IPS-NIHi7 (cell line): ENCODE results near the gene MACROD1.
"Not testable (repeated sequence)": the region's sequence is repeated elsewhere in the genome, so short reads cannot be mapped to it uniquely, and the experiment has no call there.

Experiments used
- DNase-seq: peaks from one replicate; pipeline ENCODE4 v3.0.0; 2012; ENCODE audit warnings: mixed read lengths; ENCODE audit errors: extremely low spot score

MACROD1 gene

DNA sequence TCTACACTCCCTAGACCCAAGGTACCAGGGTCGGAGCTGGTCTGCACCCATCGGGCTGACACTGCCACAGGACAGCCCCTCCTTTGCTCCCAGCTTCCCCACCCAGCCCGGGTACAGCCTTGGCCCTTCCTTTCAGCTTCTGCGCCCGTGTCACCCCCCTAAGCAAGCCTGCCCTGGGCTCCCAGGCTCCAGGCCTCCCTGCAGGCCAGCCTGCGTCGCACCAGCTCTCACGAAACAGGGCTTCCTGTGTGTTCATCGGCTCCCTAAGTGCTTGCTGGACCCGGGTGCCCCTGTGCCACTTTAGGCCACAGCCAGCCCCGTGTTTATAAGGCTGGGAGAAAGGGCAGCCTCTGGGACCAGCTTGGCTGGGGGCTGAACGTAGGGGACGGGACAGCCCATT lies 109.1 kb downstream of the MACROD1 start:
- DNase-seq = no peak

DNA sequence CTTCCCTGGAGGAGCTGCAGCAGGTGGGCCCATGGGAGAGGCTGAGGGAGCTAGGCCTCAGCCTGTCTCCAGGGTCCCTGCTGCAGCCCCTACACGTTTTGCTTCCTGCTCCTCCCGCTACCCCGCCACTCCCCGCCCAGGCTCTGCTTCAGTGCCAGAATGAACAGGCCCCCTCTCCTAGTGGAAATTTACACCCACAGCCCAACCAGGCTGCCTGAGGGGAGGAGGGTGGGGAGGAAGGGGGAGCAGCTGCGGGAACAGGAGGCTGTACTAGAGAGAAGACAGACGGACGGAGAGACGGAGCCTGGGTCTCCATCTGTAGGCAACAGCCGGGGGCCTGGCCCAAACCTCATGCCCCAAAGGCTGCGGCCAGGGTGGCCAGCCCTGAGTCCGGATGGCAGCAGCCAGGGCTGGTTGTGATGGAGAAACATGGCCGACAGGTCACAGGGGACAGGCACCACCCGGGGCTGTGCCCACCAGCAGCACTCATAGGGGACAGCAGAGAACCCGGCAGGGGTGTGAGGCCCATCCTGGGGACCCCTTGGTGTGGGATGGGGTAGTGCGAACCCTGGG lies 109.6 kb downstream of the MACROD1 start:
- no peak for DNase-seq

- DNase-seq = no peak
These were observed 110.8 kb downstream of the MACROD1 start for GRCh38 chr11:64055077-64055476.

GRCh38 chr11:64053699-64054098 lies 112.2 kb downstream of the MACROD1 start:
- DNase-seq = peak; percentile 89

GRCh38 chr11:64052938-64053622 lies 112.8 kb downstream of the MACROD1 start:
- no peak for DNase-seq

- DNase-seq = no peak
These were observed 113.5 kb downstream of the MACROD1 start for GRCh38 chr11:64052436-64052835.

DNA sequence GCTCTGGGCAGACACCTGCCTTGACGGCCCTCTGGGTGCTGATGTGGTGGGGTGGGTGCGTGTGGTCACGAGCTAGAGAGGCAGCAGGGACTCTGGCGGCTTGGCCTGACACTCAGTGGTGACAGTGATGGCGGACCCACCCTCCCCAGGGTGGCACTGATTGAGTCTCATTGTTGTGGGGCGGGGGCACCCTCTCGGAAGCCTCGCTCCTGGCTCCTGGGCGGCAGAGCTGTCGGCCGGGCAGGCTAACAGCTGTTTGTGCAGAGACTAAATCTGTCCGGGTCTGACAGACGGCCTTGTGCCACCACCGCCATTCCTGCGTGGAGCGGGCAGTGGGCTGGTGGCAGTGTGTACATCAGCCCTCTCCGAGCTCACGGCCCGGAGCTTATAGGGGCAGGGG lies 114.6 kb downstream of the MACROD1 start:
- DNase-seq = no peak

DNA sequence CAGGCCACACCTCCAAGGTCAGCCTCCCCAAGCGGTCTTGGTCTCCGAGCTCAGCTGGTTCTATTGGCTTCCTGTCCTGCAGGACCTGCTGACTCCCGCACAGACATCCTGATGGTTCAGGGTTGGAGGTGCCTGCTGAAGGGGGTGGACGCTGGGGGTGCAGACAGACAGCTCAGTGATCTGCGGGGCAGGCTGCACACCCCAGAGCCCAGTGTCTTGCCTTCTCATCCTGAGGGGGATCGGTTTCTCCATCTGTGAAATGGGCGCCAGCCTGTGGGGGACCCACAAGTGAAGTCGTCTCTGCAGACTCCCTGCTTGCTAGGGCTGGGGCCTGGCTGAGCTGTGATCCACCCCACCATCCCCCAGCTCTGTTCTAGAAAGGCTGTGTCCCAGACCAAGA lies 116.4 kb downstream of the MACROD1 start:
- DNase-seq = no peak

- DNase-seq = no peak
These were observed 117.7 kb downstream of the MACROD1 start for GRCh38 chr11:64048042-64048854.

GRCh38 chr11:64047373-64047772 lies 118.5 kb downstream of the MACROD1 start:
- not testable (repeated sequence) for DNase-seq

GRCh38 chr11:64045700-64046099 lies 120.2 kb downstream of the MACROD1 start:
- no peak for DNase-seq

DNA sequence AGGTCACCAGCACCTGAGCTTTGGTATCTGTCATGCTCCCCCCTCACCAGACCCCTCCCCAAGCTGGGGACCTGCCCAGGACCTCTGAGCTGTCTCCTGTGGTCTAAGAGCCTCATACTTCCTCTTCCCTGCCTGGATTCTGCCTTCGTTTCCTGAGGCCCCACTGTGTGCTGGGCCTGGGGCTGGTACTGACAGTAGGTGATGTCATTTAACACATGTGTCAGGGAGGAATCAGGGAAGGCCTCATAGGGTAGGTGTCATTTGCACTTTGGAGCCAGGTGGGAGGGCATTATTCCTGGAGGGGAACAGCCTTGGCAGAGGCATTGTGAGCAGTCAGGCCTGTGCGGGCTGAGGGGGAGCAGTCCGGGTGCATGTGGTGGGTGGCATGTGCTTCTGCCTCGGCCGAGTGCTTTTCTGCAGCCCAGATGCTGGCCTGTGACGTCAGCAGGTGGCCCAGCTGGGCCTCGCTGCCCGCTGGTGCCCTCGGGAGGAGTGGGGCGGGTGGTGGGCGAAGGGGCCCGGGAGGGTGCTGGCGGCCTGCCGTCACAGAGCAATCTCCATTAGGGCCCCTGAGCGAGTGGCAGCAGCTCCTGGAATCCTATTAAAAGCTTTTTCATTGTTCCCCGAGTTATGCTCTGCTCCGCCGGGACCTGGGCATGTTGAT lies 121.1 kb downstream of the MACROD1 start:
- DNase-seq = no peak

- DNase-seq = no peak
These were observed 122.4 kb downstream of the MACROD1 start for GRCh38 chr11:64043545-64043944.

DNA sequence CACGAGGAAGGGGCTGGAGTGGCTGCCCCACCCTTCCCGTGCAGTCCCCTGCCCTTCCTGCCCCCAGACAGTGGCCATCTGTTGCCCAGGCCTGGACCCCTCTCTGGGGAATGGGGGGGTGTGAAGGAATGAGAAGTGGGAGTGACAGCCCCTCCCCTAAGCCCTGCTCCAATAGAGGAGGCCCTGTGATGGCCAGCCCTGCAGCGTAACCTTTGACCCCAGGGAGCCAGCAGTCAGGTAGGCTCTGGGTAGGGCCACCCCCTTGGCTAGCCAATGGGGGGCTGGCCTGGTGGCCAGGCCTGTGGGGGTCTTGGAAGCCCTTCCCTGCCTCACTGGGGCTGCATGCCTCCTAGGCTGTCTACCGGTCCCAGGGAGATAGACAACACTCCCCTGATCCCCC lies 123.6 kb downstream of the MACROD1 start:
- no peak for DNase-seq

GRCh38 chr11:64041846-64042245 lies 124.1 kb downstream of the MACROD1 start:
- no peak for DNase-seq

DNA sequence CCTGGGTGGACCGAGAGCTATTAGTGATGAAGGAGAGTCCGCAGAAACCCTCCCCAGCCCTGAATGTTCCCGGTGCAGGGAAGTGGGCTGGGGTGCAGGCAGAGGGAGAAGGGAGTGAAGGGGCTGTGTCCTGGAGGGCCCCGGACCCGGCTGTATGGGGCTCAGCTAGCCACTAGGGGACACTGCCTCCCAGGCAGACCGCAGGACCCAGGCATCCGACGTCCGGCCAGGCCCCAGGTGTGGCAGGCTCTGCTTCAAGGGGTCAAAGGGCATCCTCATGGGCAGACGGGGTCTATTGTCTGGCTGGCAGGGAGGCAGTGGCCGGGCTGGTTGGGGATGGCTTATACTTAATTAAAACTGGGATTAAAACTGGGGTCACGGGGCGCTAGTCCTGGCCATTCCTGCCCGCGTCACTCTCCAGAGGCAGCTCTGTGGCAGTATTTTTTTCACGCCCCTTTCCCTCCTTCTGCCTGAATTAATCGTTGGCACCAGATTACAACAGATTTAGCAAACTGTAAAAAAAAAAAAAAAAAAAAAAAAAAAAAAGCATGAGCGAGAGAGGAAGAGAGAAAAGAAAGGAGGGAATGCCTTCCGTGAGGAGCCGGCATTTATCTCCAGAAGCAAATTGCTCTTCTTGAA lies 125.1 kb downstream of the MACROD1 start:
- peak; percentile 76 for DNase-seq

DNA sequence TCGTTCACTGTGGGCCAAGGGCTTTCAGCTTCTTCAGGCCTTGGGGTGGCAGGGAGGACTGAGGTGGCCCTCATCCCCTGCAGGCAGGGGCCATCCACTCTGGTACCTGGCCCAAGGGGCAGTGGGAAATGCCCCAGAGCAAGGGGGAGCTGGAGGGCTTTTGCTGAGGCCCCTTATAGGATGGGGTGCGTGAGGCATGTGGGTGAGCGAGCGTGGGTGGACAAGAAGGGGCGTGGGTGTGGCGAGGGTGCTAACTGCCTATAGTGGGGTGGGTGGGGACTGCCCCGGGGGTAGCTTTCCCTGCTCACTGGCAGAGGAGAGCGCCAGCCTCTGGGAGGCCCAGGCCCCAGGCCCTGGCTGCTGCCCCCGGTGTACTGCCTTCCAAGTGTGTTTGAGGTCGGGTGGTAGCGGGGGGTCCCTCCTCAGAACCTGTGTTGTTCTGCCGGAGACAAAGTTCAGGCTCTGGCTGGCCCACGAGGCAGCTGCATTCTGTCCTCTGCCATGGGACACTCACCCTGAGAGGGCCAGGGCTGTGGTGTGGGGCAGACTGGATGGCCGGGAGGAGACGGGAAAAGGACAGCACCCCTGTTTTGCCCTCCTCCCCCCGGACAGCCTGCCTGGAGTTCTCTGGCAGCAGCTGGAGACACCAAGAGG lies 126.8 kb downstream of the MACROD1 start:
- no peak for DNase-seq

DNA sequence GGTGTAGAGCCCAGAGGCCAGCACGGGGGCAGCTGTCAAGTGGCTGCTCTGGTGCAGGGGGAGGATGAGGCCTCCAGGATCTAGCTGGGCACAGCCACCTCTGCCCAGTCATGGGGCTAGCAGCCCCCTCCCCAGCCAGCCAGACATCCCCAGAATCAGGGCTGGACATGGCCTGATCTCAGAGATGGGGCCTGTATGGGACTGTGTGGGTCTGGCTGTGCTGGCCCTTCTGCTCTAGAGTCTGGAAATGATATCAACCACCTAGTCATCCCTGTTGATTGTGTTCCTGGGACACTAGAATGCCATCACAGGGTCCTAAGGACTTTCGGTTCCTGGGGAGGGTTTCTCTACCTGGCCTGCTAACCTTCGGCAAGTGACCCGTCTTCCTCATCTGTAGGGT lies 127.4 kb downstream of the MACROD1 start:
- DNase-seq = no peak

DNA sequence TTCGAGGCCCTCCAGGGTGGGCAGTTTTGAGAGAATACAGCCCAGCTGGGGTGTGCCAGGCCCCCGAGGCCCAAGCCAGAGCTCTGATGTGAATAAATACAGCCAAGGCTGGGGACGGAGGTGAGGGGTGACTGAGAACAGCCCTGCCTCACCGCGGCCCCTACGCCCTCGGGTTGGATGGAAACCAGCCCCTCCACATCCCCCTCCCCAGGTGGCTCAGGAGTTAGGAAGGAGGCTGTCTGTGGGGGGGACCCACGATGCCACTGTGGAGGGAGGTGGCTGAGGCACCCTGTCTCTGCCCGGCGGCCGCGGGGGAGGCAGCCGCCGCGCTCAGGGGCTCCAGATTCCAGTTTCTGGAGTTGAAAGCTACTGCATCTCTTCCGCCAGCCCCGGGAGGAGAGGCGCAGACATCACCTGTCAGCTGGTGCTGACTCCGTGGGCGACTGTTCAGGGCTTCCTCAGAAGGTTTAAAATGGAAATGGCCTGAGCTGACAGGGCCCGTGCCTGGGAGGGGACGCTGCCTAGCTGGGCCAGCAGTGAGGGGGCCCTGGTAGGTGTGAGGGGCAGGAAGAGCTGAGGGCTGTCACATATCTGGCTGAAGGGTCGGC lies 128.8 kb downstream of the MACROD1 start:
- peak; percentile 41 for DNase-seq

- DNase-seq = peak; percentile 43
These were observed 129.6 kb downstream of the MACROD1 start for GRCh38 chr11:64036087-64037026.
